GM23338 (cell line): ENCODE measurements around the gene PPP1R27. TPM values are rescaled to one million over a fixed set of nuclear protein-coding genes. Genes with fewer than 3 reads are reported as not detected.

Experiments used
- EZH2phosphoT487 ChIP-seq: fragments of 200-600 bp; sonication (generic); IDR thresholded peaks from one replicate; pipeline ENCODE4 v1.8.1; 2018; ENCODE audit warnings: antibody characterized with exemption; ENCODE audit not compliant: unreplicated experiment
- POLR2AphosphoS5 ChIP-seq: IDR thresholded peaks from 2 replicates; pipeline ENCODE4 v1.6.1; 2016; ENCODE audit warnings: antibody characterized with exemption, low read depth
- REST ChIP-seq: IDR thresholded peaks from one replicate; pipeline ENCODE4 v1.6.1; 2018; ENCODE audit warnings: antibody characterized with exemption; ENCODE audit not compliant: unreplicated experiment
- ZNF114 ChIP-seq: fragments of 250-450 bp; sonication (Bioruptor Pico); IDR thresholded peaks from 2 replicates; pipeline ENCODE4 v1.5.0; 2020; ENCODE audit warnings: mild to moderate bottlenecking, moderate library complexity
- ZNF331 ChIP-seq: fragments of 250-450 bp; sonication (Bioruptor Pico); IDR thresholded peaks from 2 replicates; pipeline ENCODE4 v1.5.0; 2020; ENCODE audit warnings: low read depth, mild to moderate bottlenecking, moderate library complexity
- polyA plus RNA-seq: library from polyadenylated mRNA; unstranded; fragments of >200 nt; fragmentation: Nextera tagmentation; extraction: Ambion mirVana; gene quantifications from 2 replicates; pipeline ENCODE4 v1.2.1, GENCODE V29; 2016
- total RNA-seq: library from RNA; depleted of rRNA; stranded (reverse); fragments of >200 nt; shearing (Covaris generic); gene quantifications from 2 replicates; pipeline ENCODE4 v1.2.3, GENCODE V29; 2014
- TF ChIP-seq, protein P1 (sequence below): fragments of 250-450 bp; sonication (Bioruptor Pico); IDR thresholded peaks from 2 replicates; pipeline ENCODE4 v1.5.0; 2020; ENCODE audit warnings: mild to moderate bottlenecking, moderate library complexity

The PPP1R27 gene
- total and polyA plus RNA-seq, 2 experiments from 2014 or later = 0.65 TPM; not detected in 1

- TF ChIP-seq, protein P1, sequence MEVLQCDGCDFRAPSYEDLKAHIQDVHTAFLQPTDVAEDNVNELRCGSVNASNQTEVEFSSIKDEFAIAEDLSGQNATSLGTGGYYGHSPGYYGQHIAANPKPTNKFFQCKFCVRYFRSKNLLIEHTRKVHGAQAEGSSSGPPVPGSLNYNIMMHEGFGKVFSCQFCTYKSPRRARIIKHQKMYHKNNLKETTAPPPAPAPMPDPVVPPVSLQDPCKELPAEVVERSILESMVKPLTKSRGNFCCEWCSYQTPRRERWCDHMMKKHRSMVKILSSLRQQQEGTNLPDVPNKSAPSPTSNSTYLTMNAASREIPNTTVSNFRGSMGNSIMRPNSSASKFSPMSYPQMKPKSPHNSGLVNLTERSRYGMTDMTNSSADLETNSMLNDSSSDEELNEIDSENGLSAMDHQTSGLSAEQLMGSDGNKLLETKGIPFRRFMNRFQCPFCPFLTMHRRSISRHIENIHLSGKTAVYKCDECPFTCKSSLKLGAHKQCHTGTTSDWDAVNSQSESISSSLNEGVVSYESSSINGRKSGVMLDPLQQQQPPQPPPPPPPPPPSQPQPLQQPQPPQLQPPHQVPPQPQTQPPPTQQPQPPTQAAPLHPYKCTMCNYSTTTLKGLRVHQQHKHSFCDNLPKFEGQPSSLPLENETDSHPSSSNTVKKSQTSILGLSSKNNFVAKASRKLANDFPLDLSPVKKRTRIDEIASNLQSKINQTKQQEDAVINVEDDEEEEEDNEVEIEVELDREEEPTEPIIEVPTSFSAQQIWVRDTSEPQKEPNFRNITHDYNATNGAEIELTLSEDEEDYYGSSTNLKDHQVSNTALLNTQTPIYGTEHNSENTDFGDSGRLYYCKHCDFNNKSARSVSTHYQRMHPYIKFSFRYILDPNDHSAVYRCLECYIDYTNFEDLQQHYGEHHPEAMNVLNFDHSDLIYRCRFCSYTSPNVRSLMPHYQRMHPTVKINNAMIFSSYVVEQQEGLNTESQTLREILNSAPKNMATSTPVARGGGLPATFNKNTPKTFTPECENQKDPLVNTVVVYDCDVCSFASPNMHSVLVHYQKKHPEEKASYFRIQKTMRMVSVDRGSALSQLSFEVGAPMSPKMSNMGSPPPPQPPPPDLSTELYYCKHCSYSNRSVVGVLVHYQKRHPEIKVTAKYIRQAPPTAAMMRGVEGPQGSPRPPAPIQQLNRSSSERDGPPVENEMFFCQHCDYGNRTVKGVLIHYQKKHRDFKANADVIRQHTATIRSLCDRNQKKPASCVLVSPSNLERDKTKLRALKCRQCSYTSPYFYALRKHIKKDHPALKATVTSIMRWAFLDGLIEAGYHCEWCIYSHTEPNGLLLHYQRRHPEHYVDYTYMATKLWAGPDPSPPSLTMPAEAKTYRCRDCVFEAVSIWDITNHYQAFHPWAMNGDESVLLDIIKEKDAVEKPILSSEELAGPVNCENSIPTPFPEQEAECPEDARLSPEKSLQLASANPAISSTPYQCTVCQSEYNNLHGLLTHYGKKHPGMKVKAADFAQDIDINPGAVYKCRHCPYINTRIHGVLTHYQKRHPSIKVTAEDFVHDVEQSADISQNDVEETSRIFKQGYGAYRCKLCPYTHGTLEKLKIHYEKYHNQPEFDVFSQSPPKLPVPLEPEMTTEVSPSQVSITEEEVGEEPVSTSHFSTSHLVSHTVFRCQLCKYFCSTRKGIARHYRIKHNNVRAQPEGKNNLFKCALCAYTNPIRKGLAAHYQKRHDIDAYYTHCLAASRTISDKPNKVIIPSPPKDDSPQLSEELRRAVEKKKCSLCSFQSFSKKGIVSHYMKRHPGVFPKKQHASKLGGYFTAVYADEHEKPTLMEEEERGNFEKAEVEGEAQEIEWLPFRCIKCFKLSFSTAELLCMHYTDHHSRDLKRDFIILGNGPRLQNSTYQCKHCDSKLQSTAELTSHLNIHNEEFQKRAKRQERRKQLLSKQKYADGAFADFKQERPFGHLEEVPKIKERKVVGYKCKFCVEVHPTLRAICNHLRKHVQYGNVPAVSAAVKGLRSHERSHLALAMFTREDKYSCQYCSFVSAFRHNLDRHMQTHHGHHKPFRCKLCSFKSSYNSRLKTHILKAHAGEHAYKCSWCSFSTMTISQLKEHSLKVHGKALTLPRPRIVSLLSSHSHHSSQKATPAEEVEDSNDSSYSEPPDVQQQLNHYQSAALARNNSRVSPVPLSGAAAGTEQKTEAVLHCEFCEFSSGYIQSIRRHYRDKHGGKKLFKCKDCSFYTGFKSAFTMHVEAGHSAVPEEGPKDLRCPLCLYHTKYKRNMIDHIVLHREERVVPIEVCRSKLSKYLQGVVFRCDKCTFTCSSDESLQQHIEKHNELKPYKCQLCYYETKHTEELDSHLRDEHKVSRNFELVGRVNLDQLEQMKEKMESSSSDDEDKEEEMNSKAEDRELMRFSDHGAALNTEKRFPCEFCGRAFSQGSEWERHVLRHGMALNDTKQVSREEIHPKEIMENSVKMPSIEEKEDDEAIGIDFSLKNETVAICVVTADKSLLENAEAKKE (CRISPR knock-in tag) = no peak
- TF ChIP-seq POLR2AphosphoS5 (no peak), REST (no peak), ZNF114 (no peak), ZNF331 (CRISPR knock-in tag) (no peak), EZH2phosphoT487 (no peak)
These were observed 29.0 kb downstream of the PPP1R27 start (continued) for GRCh38 chr17:81805707-81806460.
